Measurements from ENCODE around the gene SLC5A7. TPM values are rescaled to one million over a fixed set of nuclear protein-coding genes. Genes with fewer than 3 reads are reported as not detected.

Gene SLC5A7
- total RNA-seq, 1 experiment from 2014 or later, result not detected

DNA sequence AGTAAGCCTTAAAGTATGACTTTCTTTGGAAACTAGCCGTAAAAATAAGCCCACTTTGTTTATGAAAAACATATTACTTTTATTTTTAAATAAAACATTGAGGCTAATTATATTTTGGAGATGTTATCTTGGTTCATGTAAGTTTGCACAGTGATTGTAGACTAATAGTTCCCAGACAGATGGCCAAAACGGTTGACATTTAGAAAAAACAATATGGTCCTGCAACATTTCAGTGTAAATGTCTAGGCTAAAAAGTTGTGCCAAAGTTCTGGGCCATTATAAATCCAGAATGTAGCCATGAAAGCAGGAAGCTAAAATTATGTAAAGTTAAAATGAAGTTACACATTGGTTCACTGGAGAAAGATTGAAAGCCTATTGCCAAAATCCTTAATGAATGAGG, 43.6 kb downstream of the SLC5A7 start:
- H3K4me1 Mint-ChIP-seq (ENCODE audit: low read depth, unreplicated experiment), result no peaks in the 10 kb centered on the region
- no peak for DNase-seq
- no peaks in the 10 kb centered on the region for H3K36me3 Mint-ChIP-seq (ENCODE audit: insufficient read depth, unreplicated experiment)
- TF ChIP-seq CTCF (IDR thresholded peaks at IDR 0.05; ENCODE audit: insufficient read depth in 1 of 2, low read depth in 1 of 2, low read length in 1 of 2, severe bottlenecking in 1 of 2, unreplicated experiment in 1 of 2), result no peak
- Histone ChIP-seq H3K36me3 (ENCODE audit: control insufficient read depth, insufficient read depth, low read length) (no peaks in the 10 kb centered on the region), H3K4me3 (ENCODE audit: low read depth, low read length) (no peak overlapping the region), H3K4me1 (no peaks in the 10 kb centered on the region), H3K9me3 (0 out of 2 replicates have a peak, but pooled peaks cover 7% of the 10 kb centered on the region), H3K27me3 (replicated peaks; ENCODE audit: control insufficient read depth, insufficient read depth, low read length) (no peaks in the 10 kb centered on the region)
- ChIA-PET CTCF (no interaction called here), POLR2A (no interaction called here)
- peaks cover 19% of the 10 kb centered on the region for H3K9me3 Mint-ChIP-seq (ENCODE audit: unreplicated experiment)
- no peaks in the 10 kb centered on the region for H3K27me3 Mint-ChIP-seq (ENCODE audit: insufficient read depth, unreplicated experiment)
- BruUV-seq (replicated peaks), result no TSS peak
- no peak overlapping the region for H3K4me3 Mint-ChIP-seq (ENCODE audit: unreplicated experiment)
- intact Hi-C loops (cut with micrococcal nuclease; ENCODE audit: unreplicated experiment), result no loop called here
- H3K27ac Mint-ChIP-seq (ENCODE audit: unreplicated experiment), result no peak overlapping the region

GRCh38 chr2:108031471-108031941, 45.2 kb downstream of the SLC5A7 start:
- no peak for DNase-seq
- no peak overlapping the region for H3K27ac Mint-ChIP-seq (ENCODE audit: unreplicated experiment)
- no peaks in the 10 kb centered on the region for H3K36me3 Mint-ChIP-seq (ENCODE audit: insufficient read depth, unreplicated experiment)
- no peaks in the 10 kb centered on the region for H3K27me3 Mint-ChIP-seq (ENCODE audit: insufficient read depth, unreplicated experiment)
- H3K9me3 Mint-ChIP-seq (ENCODE audit: unreplicated experiment), result peaks cover 19% of the 10 kb centered on the region
- ChIA-PET CTCF (no interaction called here), POLR2A (no interaction called here)
- H3K4me1 Mint-ChIP-seq (ENCODE audit: low read depth, unreplicated experiment), result no peaks in the 10 kb centered on the region
- Histone ChIP-seq H3K36me3 (ENCODE audit: control insufficient read depth, insufficient read depth, low read length) (no peaks in the 10 kb centered on the region), H3K9me3 (0 out of 2 replicates have a peak, but pooled peaks cover 7% of the 10 kb centered on the region), H3K27me3 (replicated peaks; ENCODE audit: control insufficient read depth, insufficient read depth, low read length) (no peaks in the 10 kb centered on the region), H3K4me1 (no peaks in the 10 kb centered on the region), H3K4me3 (ENCODE audit: low read depth, low read length) (no peak overlapping the region)
- no TSS peak for BruUV-seq (replicated peaks)
- intact Hi-C loops (cut with micrococcal nuclease; ENCODE audit: unreplicated experiment), result no loop called here
- TF ChIP-seq CTCF (IDR thresholded peaks at IDR 0.05; ENCODE audit: insufficient read depth in 1 of 2, low read depth in 1 of 2, low read length in 1 of 2, severe bottlenecking in 1 of 2, unreplicated experiment in 1 of 2), result no peak
- H3K4me3 Mint-ChIP-seq (ENCODE audit: unreplicated experiment), result no peak overlapping the region

GRCh38 chr2:108034843-108035242, 48.5 kb downstream of the SLC5A7 start:
- CTCF ChIA-PET, result no interaction called here
- peaks cover 17% of the 10 kb centered on the region for H3K9me3 Mint-ChIP-seq (ENCODE audit: unreplicated experiment)
- no peak overlapping the region for H3K27ac Mint-ChIP-seq (ENCODE audit: unreplicated experiment)

More at GRCh38 chr2:108034843-108035242, 48.5 kb downstream of the SLC5A7 start:
- no peak for DNase-seq
- 0 out of 2 replicates have a peak, but pooled peaks cover 7% of the 10 kb centered on the region for H3K9me3 ChIP-seq
- Mint-ChIP-seq H3K4me3 (ENCODE audit: unreplicated experiment) (no peak overlapping the region), H3K27me3 (ENCODE audit: insufficient read depth, unreplicated experiment) (no peaks in the 10 kb centered on the region), H3K36me3 (ENCODE audit: insufficient read depth, unreplicated experiment) (no peaks in the 10 kb centered on the region), H3K4me1 (ENCODE audit: low read depth, unreplicated experiment) (no peaks in the 10 kb centered on the region)
- no peak overlapping the region for H3K4me3 ChIP-seq (ENCODE audit: low read depth, low read length)
- no peaks in the 10 kb centered on the region for H3K27me3 ChIP-seq (replicated peaks; ENCODE audit: control insufficient read depth, insufficient read depth, low read length)
- POLR2A ChIA-PET, result no interaction called here
- TF ChIP-seq CTCF (IDR thresholded peaks at IDR 0.05; ENCODE audit: insufficient read depth in 1 of 2, low read depth in 1 of 2, low read length in 1 of 2, severe bottlenecking in 1 of 2, unreplicated experiment in 1 of 2), result no peak
- no peaks in the 10 kb centered on the region for H3K4me1 ChIP-seq
- H3K36me3 ChIP-seq (ENCODE audit: control insufficient read depth, insufficient read depth, low read length), result no peaks in the 10 kb centered on the region
- BruUV-seq (replicated peaks), result no TSS peak
- intact Hi-C loops (cut with micrococcal nuclease; ENCODE audit: unreplicated experiment), result loop anchor here (5.0 kb wide), 1 partner anchor 98 kb away; no protein-coding TSS in a partner anchor
